SKM-1 treated with dmso at 0.1 percent for 144 hours (cell line): ENCODE data around the gene CRTC1.
"Not testable (repeated sequence)": the region's sequence is repeated elsewhere in the genome, so short reads cannot be mapped to it uniquely, and the experiment has no call there.

Experiments used
- DNase-seq: peaks from one replicate; lab custom pipeline; 2025; ENCODE audit not compliant: unreplicated experiment; lab: John Stamatoyannopoulos, UW

CRTC1 gene

GRCh38 chr19:18725841-18726770 is 42.6 kb downstream of the CRTC1 start:
- DNase-seq: no peak

GRCh38 chr19:18726846-18727245 is 43.4 kb downstream of the CRTC1 start:
- DNase-seq: no peak

- DNase-seq: not testable (repeated sequence)
Measured at GRCh38 chr19:18727602-18728001, 44.1 kb downstream of the CRTC1 start.

- DNase-seq: no peak
Measured at GRCh38 chr19:18729933-18730530, 46.6 kb downstream of the CRTC1 start.

GRCh38 chr19:18730885-18731513 is 47.5 kb downstream of the CRTC1 start:
- DNase-seq: no peak

- DNase-seq: no peak
Measured at GRCh38 chr19:18731562-18732008, 48.1 kb downstream of the CRTC1 start.

GRCh38 chr19:18733196-18733647 is 49.7 kb downstream of the CRTC1 start:
- no peak for DNase-seq

- not testable (repeated sequence) for DNase-seq
Measured at GRCh38 chr19:18733762-18734332, 50.4 kb downstream of the CRTC1 start.

GRCh38 chr19:18735324-18735723 is 51.8 kb downstream of the CRTC1 start:
- no peak for DNase-seq

- no peak for DNase-seq
Measured at GRCh38 chr19:18735752-18736151, 52.3 kb downstream of the CRTC1 start.

GRCh38 chr19:18736415-18737336 is 53.2 kb downstream of the CRTC1 start:
- DNase-seq: no peak

- DNase-seq: no peak
Measured at GRCh38 chr19:18737337-18737953, 54.0 kb downstream of the CRTC1 start.

GRCh38 chr19:18737954-18738351 is 54.5 kb downstream of the CRTC1 start:
- DNase-seq: no peak

GRCh38 chr19:18738961-18739690 is 55.6 kb downstream of the CRTC1 start:
- DNase-seq: no peak

GRCh38 chr19:18741124-18742121 is 57.9 kb downstream of the CRTC1 start:
- DNase-seq: no peak

GRCh38 chr19:18742324-18742723 is 58.8 kb downstream of the CRTC1 start:
- DNase-seq: no peak

- DNase-seq: no peak
Measured at GRCh38 chr19:18742838-18743783, 59.6 kb downstream of the CRTC1 start.
